NT2/D1 (cell line): ENCODE data around the gene TPD52L1.

ENCODE experiments used
- SUZ12 ChIP-seq: IDR thresholded peaks from 2 replicates; pipeline ENCODE4 v1.6.1; 2011; ENCODE audit not compliant: insufficient read length, insufficient read depth; ENCODE audit errors: extremely low read depth
- YY1 ChIP-seq: IDR thresholded peaks from 2 replicates; pipeline ENCODE4 v1.6.1; 2011; ENCODE audit not compliant: insufficient read length, insufficient read depth

GRCh38 chr6:125230674-125231073 is 77.1 kb downstream of the TPD52L1 start:
- no peak for TF ChIP-seq YY1
- no peak for TF ChIP-seq SUZ12
